ENCODE measurements around the gene PIGZ. TPM values are rescaled to one million over a fixed set of nuclear protein-coding genes. Genes with fewer than 3 reads are reported as not detected.
A peak's percentile ranks its signal among the peaks of the same experiment; 100 is the strongest.

Gene PIGZ
- total RNA-seq: 2.1 and 2.4 TPM in 2 replicates

GRCh38 chr3:196968233-196969133, at the start of gene PIGZ:
PIGZ (minus strand) TSS chr3:196968833; CDS start chr3:196952031, 16,802 bp downstream.
- H3K4me1 Mint-ChIP-seq (ENCODE audit: low read depth): peaks cover 12% of the 10 kb centered on the region
- H3K36me3 Mint-ChIP-seq (ENCODE audit: low read depth): peaks cover 31% of the 10 kb centered on the region
- peaks cover 9% of the 10 kb centered on the region for H3K9me3 Mint-ChIP-seq
- peaks cover 6% of the 10 kb centered on the region for H3K27me3 Mint-ChIP-seq (ENCODE audit: low read depth)
- H3K27ac Mint-ChIP-seq: peak within 1 kb of the TSS; percentile 76
- peak; percentile 34 for DNase-seq (ENCODE audit: low spot score)
- H3K4me3 Mint-ChIP-seq (ENCODE audit: low read depth): peak within 1 kb of the TSS; percentile 84
- intact Hi-C loops (cut with micrococcal nuclease): loop anchor here (1.0 to 10.0 kb wide), 3 partner anchors 26 to 434 kb away; partner anchors contain the start of gene NCBP2

GRCh38 chr3:197017003-197017402, 48.4 kb upstream of the PIGZ start:
- Mint-ChIP-seq H3K27me3 (ENCODE audit: low read depth) (peaks cover 9% of the 10 kb centered on the region), H3K4me3 (ENCODE audit: low read depth) (no peak overlapping the region), H3K9me3 (no peaks in the 10 kb centered on the region), H3K27ac (no peak overlapping the region), H3K36me3 (ENCODE audit: low read depth) (no peaks in the 10 kb centered on the region), H3K4me1 (ENCODE audit: low read depth) (no peaks in the 10 kb centered on the region)
- no peak for DNase-seq (ENCODE audit: low spot score)
- intact Hi-C loops (cut with micrococcal nuclease): no loop called here

- Mint-ChIP-seq H3K27me3 (ENCODE audit: low read depth) (peaks cover 9% of the 10 kb centered on the region), H3K9me3 (no peaks in the 10 kb centered on the region), H3K4me3 (ENCODE audit: low read depth) (no peak overlapping the region), H3K4me1 (ENCODE audit: low read depth) (no peaks in the 10 kb centered on the region), H3K36me3 (ENCODE audit: low read depth) (no peaks in the 10 kb centered on the region), H3K27ac (no peak overlapping the region)
- DNase-seq (ENCODE audit: low spot score): no peak
- intact Hi-C loops (cut with micrococcal nuclease): no loop called here
These were observed 47.4 kb upstream of the PIGZ start for GRCh38 chr3:197015790-197016736.

GRCh38 chr3:197014942-197015575, 46.4 kb upstream of the PIGZ start:
- Mint-ChIP-seq H3K36me3 (ENCODE audit: low read depth) (no peaks in the 10 kb centered on the region), H3K4me1 (ENCODE audit: low read depth) (no peaks in the 10 kb centered on the region), H3K4me3 (ENCODE audit: low read depth) (no peak overlapping the region), H3K27me3 (ENCODE audit: low read depth) (peaks cover 9% of the 10 kb centered on the region), H3K9me3 (no peaks in the 10 kb centered on the region), H3K27ac (no peak overlapping the region)
- intact Hi-C loops (cut with micrococcal nuclease): no loop called here
- DNase-seq (ENCODE audit: low spot score): no peak

- H3K36me3 Mint-ChIP-seq (ENCODE audit: low read depth): no peaks in the 10 kb centered on the region
- intact Hi-C loops (cut with micrococcal nuclease): no loop called here
- no peak for DNase-seq (ENCODE audit: low spot score)
- no peak overlapping the region for H3K4me3 Mint-ChIP-seq (ENCODE audit: low read depth)
- no peak overlapping the region for H3K27ac Mint-ChIP-seq
- no peaks in the 10 kb centered on the region for H3K4me1 Mint-ChIP-seq (ENCODE audit: low read depth)
- no peaks in the 10 kb centered on the region for H3K9me3 Mint-ChIP-seq
- H3K27me3 Mint-ChIP-seq (ENCODE audit: low read depth): peaks cover 3% of the 10 kb centered on the region
These were observed 45.4 kb upstream of the PIGZ start for GRCh38 chr3:197014024-197014423.

- intact Hi-C loops (cut with micrococcal nuclease): no loop called here
These were observed 43.9 kb upstream of the PIGZ start for GRCh38 chr3:197012540-197012883.

DNA sequence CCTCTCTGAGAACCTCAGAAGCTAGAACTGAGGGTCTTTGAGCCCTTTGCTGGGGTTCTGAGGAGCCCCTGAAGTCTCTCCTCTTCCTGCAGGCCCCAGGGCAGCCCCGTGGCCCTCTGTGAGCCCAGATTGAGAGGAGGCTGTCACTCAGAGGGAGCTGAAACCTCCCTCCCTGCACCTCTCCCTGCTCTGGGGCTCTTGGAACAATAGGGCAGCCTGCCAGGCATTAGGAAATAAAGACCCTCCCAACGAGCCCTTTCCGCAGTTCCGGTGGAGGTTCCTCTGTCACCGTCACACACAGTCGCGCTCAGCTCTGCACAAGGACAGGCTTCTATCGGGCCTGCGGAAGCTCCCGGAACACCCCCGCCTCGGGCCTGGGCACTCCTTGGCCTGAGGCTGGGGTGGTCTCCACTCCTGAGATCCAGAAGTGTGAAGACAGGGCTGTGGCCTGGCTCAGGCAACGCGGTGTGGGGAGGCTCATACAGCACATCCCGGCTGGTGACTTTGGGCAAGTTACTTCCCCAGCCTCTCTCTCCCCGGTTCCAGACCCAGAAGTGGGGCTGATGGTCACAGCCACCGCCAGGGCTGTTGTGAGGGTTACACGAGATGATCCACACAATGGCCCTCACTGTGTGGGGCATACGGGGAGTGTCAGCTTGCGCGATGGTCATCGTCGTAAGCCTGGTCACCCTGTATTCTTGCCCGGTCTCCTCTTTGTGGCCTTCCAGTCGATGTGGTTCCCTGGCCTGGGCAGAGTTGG, 43.3 kb upstream of the PIGZ start:
- Mint-ChIP-seq H3K27me3 (ENCODE audit: low read depth) (no peaks in the 10 kb centered on the region), H3K36me3 (ENCODE audit: low read depth) (no peaks in the 10 kb centered on the region), H3K27ac (no peak overlapping the region), H3K4me3 (ENCODE audit: low read depth) (no peak overlapping the region), H3K4me1 (ENCODE audit: low read depth) (no peaks in the 10 kb centered on the region), H3K9me3 (no peaks in the 10 kb centered on the region)
- no peak for DNase-seq (ENCODE audit: low spot score)
- intact Hi-C loops (cut with micrococcal nuclease): no loop called here

More at GRCh38 chr3:197012540-197012883, 43.9 kb upstream of the PIGZ start:
- no peak for DNase-seq (ENCODE audit: low spot score)
- H3K4me3 Mint-ChIP-seq (ENCODE audit: low read depth): no peak overlapping the region
- no peaks in the 10 kb centered on the region for H3K36me3 Mint-ChIP-seq (ENCODE audit: low read depth)
- H3K27me3 Mint-ChIP-seq (ENCODE audit: low read depth): no peaks in the 10 kb centered on the region
- no peaks in the 10 kb centered on the region for H3K4me1 Mint-ChIP-seq (ENCODE audit: low read depth)
- H3K9me3 Mint-ChIP-seq: no peaks in the 10 kb centered on the region
- H3K27ac Mint-ChIP-seq: no peak overlapping the region

- no peak for DNase-seq (ENCODE audit: low spot score)
- Mint-ChIP-seq H3K27me3 (ENCODE audit: low read depth) (no peaks in the 10 kb centered on the region), H3K9me3 (no peaks in the 10 kb centered on the region), H3K4me3 (ENCODE audit: low read depth) (no peak overlapping the region), H3K27ac (no peak overlapping the region), H3K36me3 (ENCODE audit: low read depth) (no peaks in the 10 kb centered on the region), H3K4me1 (ENCODE audit: low read depth) (no peaks in the 10 kb centered on the region)
- intact Hi-C loops (cut with micrococcal nuclease): no loop called here
These were observed 42.1 kb upstream of the PIGZ start for GRCh38 chr3:197010556-197011351.

DNA sequence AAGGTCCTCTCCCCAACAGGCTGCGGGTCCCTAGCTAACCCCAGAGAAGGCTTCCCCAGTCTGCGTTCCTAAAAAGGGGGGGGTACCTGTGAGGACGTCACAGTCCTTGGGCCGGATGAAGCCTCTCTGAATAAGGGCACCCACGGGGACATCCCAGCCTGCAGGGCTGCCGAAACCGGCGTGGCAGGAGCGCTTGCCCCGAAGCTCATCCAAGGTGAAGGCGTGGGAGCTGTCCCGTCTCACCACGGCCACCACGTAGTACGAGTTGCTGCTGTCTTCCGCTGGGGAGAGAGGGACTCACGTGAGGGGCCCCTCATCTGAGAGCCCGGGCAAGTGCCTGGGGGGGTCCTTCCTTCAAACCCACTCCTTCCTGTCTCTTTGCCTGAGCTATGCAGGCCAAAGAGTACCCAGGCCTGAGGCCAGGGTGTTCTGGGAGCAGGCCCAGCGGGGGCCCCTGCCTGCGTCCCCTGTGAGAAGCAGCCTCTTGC, 40.9 kb upstream of the PIGZ start:
- intact Hi-C loops (cut with micrococcal nuclease): no loop called here
- Mint-ChIP-seq H3K4me1 (ENCODE audit: low read depth) (peaks cover under 1% of the 10 kb centered on the region), H3K27me3 (ENCODE audit: low read depth) (no peaks in the 10 kb centered on the region), H3K27ac (no peak overlapping the region), H3K9me3 (no peaks in the 10 kb centered on the region), H3K4me3 (ENCODE audit: low read depth) (no peak overlapping the region), H3K36me3 (ENCODE audit: low read depth) (no peaks in the 10 kb centered on the region)
- no peak for DNase-seq (ENCODE audit: low spot score)

DNA sequence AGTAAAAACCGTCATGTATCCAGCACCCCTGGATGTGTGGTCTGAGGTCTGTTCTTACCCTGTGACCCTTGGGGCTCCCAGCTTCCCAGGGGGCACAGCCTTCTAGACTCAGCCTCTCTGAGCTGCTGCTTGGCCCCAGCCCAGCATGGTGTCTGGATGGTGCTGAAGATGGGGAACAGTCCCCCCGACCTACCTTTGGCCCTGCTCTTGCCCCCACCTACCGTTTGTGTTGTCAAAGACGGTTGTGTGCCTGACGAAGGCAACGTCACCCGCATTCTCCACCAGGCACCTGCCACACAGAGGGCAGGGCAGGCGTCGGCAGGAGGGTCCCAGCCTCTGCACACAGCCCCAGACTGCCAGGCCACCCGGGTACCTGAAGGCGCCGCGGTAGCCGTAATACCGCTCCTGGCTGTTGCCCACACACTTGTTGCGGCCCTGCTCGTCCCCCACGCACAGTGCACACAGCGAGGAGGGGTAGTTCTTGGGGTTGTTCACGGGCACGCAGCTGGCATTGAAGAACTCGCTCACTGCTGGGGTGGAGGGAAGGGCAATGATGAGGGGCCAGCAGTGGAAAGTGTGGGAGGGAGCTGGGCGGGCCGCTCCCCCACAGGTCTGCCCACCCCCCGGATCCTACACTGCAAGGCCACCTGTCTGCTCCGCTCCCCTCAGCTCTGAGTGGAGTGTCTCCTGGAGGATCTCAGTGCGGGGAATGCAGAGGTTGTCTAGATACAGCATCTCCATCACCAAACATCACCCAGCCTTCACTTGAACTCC, 40.0 kb upstream of the PIGZ start:
- Mint-ChIP-seq H3K36me3 (ENCODE audit: low read depth) (no peaks in the 10 kb centered on the region), H3K4me1 (ENCODE audit: low read depth) (peaks cover 6% of the 10 kb centered on the region), H3K9me3 (no peaks in the 10 kb centered on the region), H3K4me3 (ENCODE audit: low read depth) (no peak overlapping the region), H3K27me3 (ENCODE audit: low read depth) (no peaks in the 10 kb centered on the region), H3K27ac (no peak overlapping the region)
- DNase-seq (ENCODE audit: low spot score): no peak
- intact Hi-C loops (cut with micrococcal nuclease): no loop called here

GRCh38 chr3:197007953-197008352, 39.3 kb upstream of the PIGZ start:
- H3K9me3 Mint-ChIP-seq: no peaks in the 10 kb centered on the region
- peaks cover 6% of the 10 kb centered on the region for H3K4me1 Mint-ChIP-seq (ENCODE audit: low read depth)
- H3K4me3 Mint-ChIP-seq (ENCODE audit: low read depth): no peak overlapping the region
- no peaks in the 10 kb centered on the region for H3K27me3 Mint-ChIP-seq (ENCODE audit: low read depth)
- no peaks in the 10 kb centered on the region for H3K36me3 Mint-ChIP-seq (ENCODE audit: low read depth)
- intact Hi-C loops (cut with micrococcal nuclease): no loop called here
- DNase-seq (ENCODE audit: low spot score): no peak
- H3K27ac Mint-ChIP-seq: no peak overlapping the region

All from activated T-helper 2 cell treated with anti-CD3 and anti-CD28 coated beads, Interferon-gamma antibody, Interleukin-2, Interleukin-4, amounts not matched to agents 10 μg/mL and 5 μg/mL and 100 μg/mL, durations not matched to agents 14 hours and 24 hours and 36 hours (primary cell).